Ovary (tissue), 9 donors: Measurements from ENCODE around the gene KIAA1328. TPM values are rescaled to one million over a fixed set of nuclear protein-coding genes. Genes with fewer than 3 reads are reported as not detected.

Experiments used
- DNase-seq, 5 donors: peaks; one replicate each; pipeline ENCODE4 v3.0.0-alpha.2; 2019 to 2020
- H3K27ac ChIP-seq, 2 donors: fragments of 200-600 bp; one replicate each; pipeline versions ENCODE4 v1.5.1 to v1.8.0; 2019 to 2022
- H3K27me3 ChIP-seq: fragments of 200-600 bp; one replicate; pipeline ENCODE4 v1.8.0; 2022
- H3K36me3 ChIP-seq: fragments of 200-600 bp; sonication (generic); one replicate; pipeline ENCODE4 v1.5.1; 2019
- H3K4me1 ChIP-seq: one replicate; pipeline ENCODE4 v1.8.1; 2013; ENCODE audit warnings: mild to moderate bottlenecking, moderate library complexity; ENCODE audit not compliant: insufficient read depth
- H3K4me3 ChIP-seq: fragments of 200-600 bp; sonication (generic); one replicate; pipeline ENCODE4 v1.5.1; 2017
- H3K9me3 ChIP-seq, 2 donors: fragments of 200-600 bp in 1 of 2; sonication (generic) in 1 of 2; one replicate each; pipeline versions ENCODE4 v1.5.1 to v1.8.1; 2013 to 2019; ENCODE audit warnings: mild to moderate bottlenecking in 1 of 2, moderate library complexity in 1 of 2
- CTCF ChIP-seq, 3 donors: fragments of 450-650 bp in 2 of 3; fragments of 200-600 bp in 1 of 3; IDR thresholded peaks; one replicate each; pipeline versions ENCODE4 v1.5.1 to v1.8.0; 2016 to 2022; ENCODE audit warnings: antibody characterized with exemption in 3 of 3, mild to moderate bottlenecking in 1 of 3
- EP300 ChIP-seq: sonication (generic); formaldehyde crosslinking; IDR thresholded peaks from one replicate; pipeline ENCODE4 v1.6.1; 2017; ENCODE audit warnings: antibody characterized with exemption
- POLR2A ChIP-seq: fragments of 450-650 bp; IDR thresholded peaks from one replicate; pipeline ENCODE4 v1.6.1; 2017; ENCODE audit warnings: antibody characterized with exemption, mild to moderate bottlenecking, moderate library complexity
- WGBS, 3 donors: extraction: QIAGEN DNeasy Blood & Tissue Kit in 1 of 3; methylation state at CpG; one replicate each; pipeline versions ENCODE4 v1.1.5 to v1.1.7; 2013 to 2017; 5-methylcytosine and 5-hydroxymethylcytosine counted together
- intact Hi-C, 4 donors: fragments of 100-400 bp; cut with DNase I; formaldehyde crosslinking; loops; one replicate each; pipeline versions ENCODE4 v1.11.0 to v1.15.1; 2022 to 2023
- polyA plus RNA-seq, 2 donors: library from polyadenylated mRNA; stranded (reverse); fragments of 200-250 nt in 1 of 2; fragments of 350-450 nt in 1 of 2; fragmentation: Illumina TruSeq in 1 of 2; extraction: RNeasy Lipid Tissue Mini Kit (QIAGEN cat#74804) in 1 of 2; gene quantifications; one replicate each; pipeline ENCODE4 v1.2.3, GENCODE V29; 2013 to 2014
- total RNA-seq, 7 donors: library from RNA; depleted of rRNA in 2 of 7; stranded (reverse); fragments of >200 nt in 2 of 7; fragmentation: NEBNext Ultra II Directional in 3 of 7; extraction: Animal tissue kit (Norgen Biotek cat#: 25700) in 3 of 7; gene quantifications; one replicate each; pipeline versions ENCODE4 v1.1.0 to v1.2.4, GENCODE V29; 2016 to 2023
- donor health status: DM: no; HTN: no; CAD: no; lungs with moderate emphysema.
- donor health status: DM: no; HTN: no; CAD: no.
- donor health status: Bipolar disorder and iron deficiency.
- donor health status: DM: yes; HTN: yes; CAD: no.
- donor health status: DM: no; HTN: no; CAD: no.
- donor health status: DM: yes; HTN: yes; CAD: no.

Gene KIAA1328
- total and polyA plus RNA-seq, 9 donors: 6.7 to 38.3 (median 18.7) TPM

GRCh38 chr18:36850527-36851201, 21.7 kb downstream of the KIAA1328 start:
- intact Hi-C loops: no loop called here
- H3K4me3 ChIP-seq: no peak overlapping the region

GRCh38 chr18:36851202-36851590, 22.3 kb downstream of the KIAA1328 start:
- Histone ChIP-seq H3K4me1 (no peaks in the 10 kb centered on the region), H3K4me3 (no peak overlapping the region), H3K9me3 (peaks cover 0 to 4% of the 10 kb centered on the region in 2 donors), H3K36me3 (no peaks in the 10 kb centered on the region), H3K27ac (no peak overlapping the region), H3K27me3 (no peaks in the 10 kb centered on the region)
- 60 to 93% (median 85%) methylated on average over 2 of the region's 2 CpGs for WGBS, 3 donors
- no peak for TF ChIP-seq POLR2A
- TF ChIP-seq CTCF (IDR thresholded peaks at IDR 0.05): no peak
- no peak for TF ChIP-seq EP300
- intact Hi-C loops: no loop called here
- no peak for DNase-seq

More at GRCh38 chr18:36850527-36851201, 21.7 kb downstream of the KIAA1328 start:
- TF ChIP-seq CTCF (IDR thresholded peaks at IDR 0.05): no peak
- TF ChIP-seq POLR2A: no peak
- no peak for TF ChIP-seq EP300
- no peaks in the 10 kb centered on the region for H3K36me3 ChIP-seq
- H3K9me3 ChIP-seq: peaks cover 0 to 4% of the 10 kb centered on the region in 2 donors
- no peaks in the 10 kb centered on the region for H3K27me3 ChIP-seq
- H3K4me1 ChIP-seq: no peaks in the 10 kb centered on the region
- H3K27ac ChIP-seq: no peak overlapping the region
- WGBS, 3 donors: 45 to 75% (median 47%) methylated on average over 1 of the region's 1 CpG
- DNase-seq: no peak

- Histone ChIP-seq H3K36me3 (no peaks in the 10 kb centered on the region), H3K9me3 (peaks cover 0 to 4% of the 10 kb centered on the region in 2 donors), H3K27ac (peak overlapping the region in 1 of 2 donors; percentile 32), H3K4me3 (no peak overlapping the region), H3K27me3 (no peaks in the 10 kb centered on the region), H3K4me1 (peaks cover 7% of the 10 kb centered on the region)
- intact Hi-C loops: no loop called here
- WGBS, 3 donors: 0 to 7% (median 3%) methylated on average over 1 of the region's 1 CpG
- no peak for TF ChIP-seq POLR2A
- TF ChIP-seq CTCF (IDR thresholded peaks at IDR 0.05): no peak
- TF ChIP-seq EP300: no peak
- DNase-seq: no peak
These were observed 27.9 kb downstream of the KIAA1328 start for GRCh38 chr18:36856815-36857214.

- WGBS, 3 donors: 98 to 100% (median 98%) methylated on average over 1 of the region's 1 CpG
These were observed 33.3 kb downstream of the KIAA1328 start for GRCh38 chr18:36862182-36862581.

More at GRCh38 chr18:36862182-36862581, 33.3 kb downstream of the KIAA1328 start:
- Histone ChIP-seq H3K4me1 (peaks cover 4% of the 10 kb centered on the region), H3K36me3 (no peaks in the 10 kb centered on the region), H3K4me3 (no peak overlapping the region), H3K9me3 (no peaks in the 10 kb centered on the region), H3K27me3 (no peaks in the 10 kb centered on the region), H3K27ac (no peak overlapping the region)
- no peak for DNase-seq
- intact Hi-C loops: no loop called here
- TF ChIP-seq POLR2A: no peak
- no peak for TF ChIP-seq CTCF (IDR thresholded peaks at IDR 0.05)
- TF ChIP-seq EP300: no peak
